ENCODE data around the gene AMT. TPM values are rescaled to one million over a fixed set of nuclear protein-coding genes. Genes with fewer than 3 reads are reported as not detected.

The AMT gene
- total and polyA plus RNA-seq, 2 donors (not counting 1 experiment from before 2014, with no cell fraction given) = 2.6 to 2.7 TPM

- H3K4me1 ChIP-seq (ENCODE audit: control insufficient read depth, extremely low read depth, insufficient read depth, low read length) = peaks cover 2% of the 10 kb centered on the region
- no peak for TF ChIP-seq CTCF (conservative IDR thresholded peaks at IDR 0.05 in 1 of 2, IDR thresholded peaks at IDR 0.05 in 1 of 2; ENCODE audit: low read depth in 1 of 2, low read length in 2 of 2)
- no peak for TF ChIP-seq EZH2 (IDR thresholded peaks at IDR 0.05; ENCODE audit: low read length, missing control alignments)
- H3K4me2 ChIP-seq (ENCODE audit: extremely low read depth, insufficient read depth, low read length) = no peak overlapping the region
- H4K20me1 ChIP-seq (ENCODE audit: control insufficient read depth, extremely low read depth, insufficient read depth, low read length) = peaks cover 5% of the 10 kb centered on the region
- H3K36me3 ChIP-seq (ENCODE audit: control insufficient read depth, insufficient read depth, low read length) = no peaks in the 10 kb centered on the region
- H3K79me2 ChIP-seq (ENCODE audit: control insufficient read depth, insufficient read depth, low read length) = peaks cover 96% of the 10 kb centered on the region
- no peaks in the 10 kb centered on the region for H3K27me3 ChIP-seq (ENCODE audit: control insufficient read depth, insufficient read depth, low read length)
- H3K9me3 ChIP-seq (ENCODE audit: control insufficient read depth, insufficient read depth, low read depth, low read length) = no peaks in the 10 kb centered on the region
- H3K27ac ChIP-seq (ENCODE audit: insufficient read depth, low read length) = no peak overlapping the region
- H3K4me3 ChIP-seq (replicated peaks in 1 of 4; ENCODE audit: control extremely low read depth in 1 of 4, insufficient read depth in 1 of 4, low read depth in 3 of 4, low read length in 4 of 4) = no peak overlapping the region
- no peak for DNase-seq (ENCODE audit: low read depth in 2 of 2)
- no peak overlapping the region for H3K9ac ChIP-seq (ENCODE audit: insufficient read depth, low read length)
- no peak overlapping the region for H2AFZ ChIP-seq (ENCODE audit: low read length)
Observed at GRCh38 chr3:49386056-49386756, 36.1 kb downstream of the AMT start.

- H3K79me2 ChIP-seq (ENCODE audit: control insufficient read depth, insufficient read depth, low read length) = peaks cover 97% of the 10 kb centered on the region
- no peak for TF ChIP-seq EZH2 (IDR thresholded peaks at IDR 0.05; ENCODE audit: low read length, missing control alignments)
- H4K20me1 ChIP-seq (ENCODE audit: control insufficient read depth, extremely low read depth, insufficient read depth, low read length) = peaks cover 5% of the 10 kb centered on the region
Observed at GRCh38 chr3:49385617-49386016, 36.7 kb downstream of the AMT start.

GRCh38 chr3:49383387-49383786 lies 38.9 kb downstream of the AMT start:
- peaks cover 96% of the 10 kb centered on the region for H3K79me2 ChIP-seq (ENCODE audit: control insufficient read depth, insufficient read depth, low read length)
- no peaks in the 10 kb centered on the region for H3K9me3 ChIP-seq (ENCODE audit: control insufficient read depth, insufficient read depth, low read depth, low read length)
- H3K4me1 ChIP-seq (ENCODE audit: control insufficient read depth, extremely low read depth, insufficient read depth, low read length) = no peaks in the 10 kb centered on the region
- H3K36me3 ChIP-seq (ENCODE audit: control insufficient read depth, insufficient read depth, low read length) = no peaks in the 10 kb centered on the region
- DNase-seq (ENCODE audit: low read depth in 2 of 2) = no peak
- TF ChIP-seq CTCF (conservative IDR thresholded peaks at IDR 0.05 in 1 of 2, IDR thresholded peaks at IDR 0.05 in 1 of 2; ENCODE audit: low read depth in 1 of 2, low read length in 2 of 2) (no peak), EZH2 (IDR thresholded peaks at IDR 0.05; ENCODE audit: low read length, missing control alignments) (no peak)
- H3K4me2 ChIP-seq (ENCODE audit: extremely low read depth, insufficient read depth, low read length) = no peak overlapping the region
- H3K27me3 ChIP-seq (ENCODE audit: control insufficient read depth, insufficient read depth, low read length) = no peaks in the 10 kb centered on the region
- no peak overlapping the region for H2AFZ ChIP-seq (ENCODE audit: low read length)
- H3K27ac ChIP-seq (ENCODE audit: insufficient read depth, low read length) = no peak overlapping the region
- peaks cover 1% of the 10 kb centered on the region for H4K20me1 ChIP-seq (ENCODE audit: control insufficient read depth, extremely low read depth, insufficient read depth, low read length)
- no peak overlapping the region for H3K9ac ChIP-seq (ENCODE audit: insufficient read depth, low read length)
- no peak overlapping the region for H3K4me3 ChIP-seq (replicated peaks in 1 of 4; ENCODE audit: control extremely low read depth in 1 of 4, insufficient read depth in 1 of 4, low read depth in 3 of 4, low read length in 4 of 4)

More at GRCh38 chr3:49385617-49386016, 36.7 kb downstream of the AMT start:
- peaks cover 2% of the 10 kb centered on the region for H3K4me1 ChIP-seq (ENCODE audit: control insufficient read depth, extremely low read depth, insufficient read depth, low read length)
- no peak overlapping the region for H3K27ac ChIP-seq (ENCODE audit: insufficient read depth, low read length)
- no peaks in the 10 kb centered on the region for H3K36me3 ChIP-seq (ENCODE audit: control insufficient read depth, insufficient read depth, low read length)
- no peaks in the 10 kb centered on the region for H3K27me3 ChIP-seq (ENCODE audit: control insufficient read depth, insufficient read depth, low read length)
- DNase-seq (ENCODE audit: low read depth in 2 of 2) = no peak
- H3K9me3 ChIP-seq (ENCODE audit: control insufficient read depth, insufficient read depth, low read depth, low read length) = no peaks in the 10 kb centered on the region
- no peak overlapping the region for H2AFZ ChIP-seq (ENCODE audit: low read length)
- H3K4me2 ChIP-seq (ENCODE audit: extremely low read depth, insufficient read depth, low read length) = no peak overlapping the region
- no peak overlapping the region for H3K9ac ChIP-seq (ENCODE audit: insufficient read depth, low read length)
- no peak overlapping the region for H3K4me3 ChIP-seq (replicated peaks in 1 of 4; ENCODE audit: control extremely low read depth in 1 of 4, insufficient read depth in 1 of 4, low read depth in 3 of 4, low read length in 4 of 4)

All from fibroblast of lung (primary cell).